ENCODE measurements around the gene GRIK2. TPM values are rescaled to one million over a fixed set of nuclear protein-coding genes. Genes with fewer than 3 reads are reported as not detected.

GRIK2 gene
- total RNA-seq, 2 experiments from 2014 or later = not detected

DNA sequence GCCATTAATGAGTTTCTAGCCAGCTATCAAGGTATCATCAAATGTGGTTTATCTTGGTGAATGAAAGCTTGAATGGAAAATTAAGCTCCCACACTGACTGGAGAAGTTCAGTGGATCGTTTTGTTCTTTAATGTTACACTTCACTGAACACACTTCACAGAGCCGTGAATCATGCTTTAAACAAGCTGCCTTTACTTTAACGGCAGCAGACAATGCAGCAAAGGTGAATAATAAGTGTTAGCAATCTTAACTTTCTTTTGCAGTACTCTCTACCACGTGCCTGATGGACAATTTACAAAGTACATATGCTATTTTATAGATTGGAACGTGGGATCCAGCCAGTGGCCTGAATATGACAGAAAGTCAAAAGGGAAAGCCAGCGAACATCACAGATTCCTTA, 424.5 kb downstream of the GRIK2 start:
- ChIA-PET POLR2A (no interaction called here), CTCF (interaction anchor here (0.6 kb wide), 1 partner anchor 28 kb away, joined by 3 read pairs; no protein-coding TSS in a partner anchor)
- DNase-seq = no peak
- Mint-ChIP-seq H3K9me3 (peaks cover 5% of the 10 kb centered on the region), H3K36me3 (no peaks in the 10 kb centered on the region), H3K27ac (no peak overlapping the region), H3K27me3 (no peaks in the 10 kb centered on the region), H3K4me1 (ENCODE audit: low read depth) (no peaks in the 10 kb centered on the region), H3K4me3 (no peak overlapping the region)
- intact Hi-C loops (cut with micrococcal nuclease) = no loop called here

DNA sequence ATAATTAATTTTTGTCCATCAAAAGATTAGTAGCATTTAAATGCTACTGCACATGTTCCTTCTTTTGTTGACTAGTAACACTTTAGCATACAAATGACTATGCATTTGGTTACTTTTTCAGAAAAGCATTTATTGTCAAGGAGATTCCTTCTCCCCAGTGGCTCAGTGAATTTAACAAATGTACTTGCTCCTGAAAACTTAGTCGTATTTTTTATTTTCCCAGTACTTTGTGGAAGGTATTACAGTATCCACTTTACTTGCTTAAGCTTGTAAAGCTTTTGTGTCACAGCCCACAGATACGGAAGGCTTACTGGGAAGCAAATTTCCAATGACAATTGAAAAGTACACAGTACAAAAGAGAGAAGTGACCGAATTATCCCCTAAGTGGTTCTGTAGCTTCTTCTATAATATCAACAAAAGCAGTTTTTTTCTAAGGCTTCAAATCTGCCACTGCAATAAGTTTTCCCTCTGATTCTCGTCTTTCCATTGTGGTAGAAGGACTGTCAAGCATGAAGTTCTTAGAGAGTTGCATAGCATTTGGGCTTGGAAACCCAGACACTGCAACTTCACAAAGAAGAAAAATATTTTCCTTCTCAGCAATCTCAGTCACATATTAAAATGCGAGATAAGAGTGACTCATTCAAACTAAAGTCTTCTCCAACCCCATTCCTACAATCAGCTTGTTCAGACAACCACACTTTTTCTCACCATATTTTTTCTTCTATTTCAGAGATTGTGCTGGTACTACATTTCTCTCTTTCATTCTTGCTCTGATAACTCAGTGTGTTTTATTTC, 431.2 kb downstream of the GRIK2 start:
- no peak overlapping the region for H3K27ac Mint-ChIP-seq
- peaks cover 27% of the 10 kb centered on the region for H3K9me3 Mint-ChIP-seq
- H3K4me3 Mint-ChIP-seq = no peak overlapping the region
- intact Hi-C loops (cut with micrococcal nuclease) = no loop called here
- POLR2A ChIA-PET = no interaction called here
- no peaks in the 10 kb centered on the region for H3K36me3 Mint-ChIP-seq
- H3K27me3 Mint-ChIP-seq = no peaks in the 10 kb centered on the region
- no peak for DNase-seq
- H3K4me1 Mint-ChIP-seq (ENCODE audit: low read depth) = no peaks in the 10 kb centered on the region
- CTCF ChIA-PET = no interaction called here

DNA sequence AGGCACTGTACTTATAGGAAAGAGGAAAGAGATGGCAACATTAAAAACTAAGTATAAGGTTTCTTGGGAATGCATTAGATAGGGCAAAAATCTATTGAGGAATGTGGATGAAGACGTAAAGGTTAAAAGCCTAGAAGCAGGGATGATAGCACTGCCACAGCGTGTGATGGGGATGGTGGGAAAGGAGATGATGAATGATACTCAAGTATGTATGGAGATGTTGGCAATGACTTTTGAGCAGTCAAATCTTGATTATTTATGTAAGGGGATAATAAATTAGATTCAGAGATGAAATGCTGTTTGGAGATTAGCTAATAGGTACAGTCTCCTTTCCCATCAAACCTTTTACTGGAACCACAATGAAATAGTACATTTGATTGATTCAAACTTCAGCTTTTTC, 432.8 kb downstream of the GRIK2 start:
- Mint-ChIP-seq H3K4me3 (no peak overlapping the region), H3K9me3 (peaks cover 30% of the 10 kb centered on the region), H3K27ac (no peak overlapping the region), H3K36me3 (no peaks in the 10 kb centered on the region), H3K4me1 (ENCODE audit: low read depth) (no peaks in the 10 kb centered on the region), H3K27me3 (no peaks in the 10 kb centered on the region)
- intact Hi-C loops (cut with micrococcal nuclease) = no loop called here
- POLR2A ChIA-PET = no interaction called here
- CTCF ChIA-PET = no interaction called here
- no peak for DNase-seq

DNA sequence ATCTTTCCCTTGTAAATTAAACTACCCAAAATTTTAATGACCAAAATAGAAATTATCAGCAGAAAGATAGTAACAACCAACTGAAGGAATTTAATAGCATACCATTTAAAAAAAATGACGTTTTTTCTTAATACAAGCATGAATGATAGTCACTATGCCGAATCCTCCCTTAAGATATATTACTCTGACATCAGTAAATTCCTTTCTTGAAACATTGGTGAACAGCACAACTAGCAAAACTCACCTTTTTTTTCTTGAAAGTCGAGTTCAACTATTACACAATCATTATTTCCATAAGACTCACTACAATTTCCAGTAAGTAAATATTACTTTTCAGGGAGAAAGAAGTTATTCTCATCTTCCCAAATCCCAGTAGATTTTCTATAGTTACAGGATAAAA, 433.2 kb downstream of the GRIK2 start:
- Mint-ChIP-seq H3K36me3 (no peaks in the 10 kb centered on the region), H3K4me1 (ENCODE audit: low read depth) (no peaks in the 10 kb centered on the region)
- POLR2A ChIA-PET = no interaction called here

DNA sequence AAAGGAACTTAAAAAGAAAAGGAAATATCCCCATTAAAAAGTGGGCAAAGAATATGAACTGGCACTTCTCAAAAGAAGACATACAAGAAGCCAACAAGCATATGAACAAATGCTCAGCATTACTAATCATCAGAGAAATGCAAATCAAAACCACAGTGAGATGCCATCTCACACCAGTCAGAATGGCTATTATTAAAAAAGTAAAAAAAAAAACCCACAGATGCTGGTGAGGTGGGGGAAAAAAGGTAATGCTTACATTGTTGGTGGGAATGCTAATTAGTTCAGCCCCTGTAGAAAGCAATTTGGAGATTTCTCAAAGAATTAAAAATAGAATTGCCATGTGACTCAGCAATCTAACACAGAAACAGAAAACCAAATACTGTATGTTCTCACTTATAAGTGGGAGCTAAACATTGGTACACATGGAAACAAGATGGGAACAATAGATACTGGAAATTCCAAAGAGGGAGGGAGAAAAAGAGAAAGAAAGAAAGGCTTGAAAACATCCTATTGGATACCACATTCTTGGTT, 437.1 kb downstream of the GRIK2 start:
- no peak overlapping the region for H3K27ac Mint-ChIP-seq
- no peaks in the 10 kb centered on the region for H3K36me3 Mint-ChIP-seq
- DNase-seq = no peak
- no peaks in the 10 kb centered on the region for H3K4me1 Mint-ChIP-seq (ENCODE audit: low read depth)
- CTCF ChIA-PET = no interaction called here
- H3K27me3 Mint-ChIP-seq = no peaks in the 10 kb centered on the region
- H3K4me3 Mint-ChIP-seq = no peak overlapping the region
- intact Hi-C loops (cut with micrococcal nuclease) = no loop called here
- H3K9me3 Mint-ChIP-seq = peaks cover 25% of the 10 kb centered on the region
- POLR2A ChIA-PET = no interaction called here

More for the DNA sequence above, 433.2 kb downstream of the GRIK2 start:
- no peak overlapping the region for H3K4me3 Mint-ChIP-seq
- H3K27ac Mint-ChIP-seq = no peak overlapping the region
- H3K9me3 Mint-ChIP-seq = peaks cover 31% of the 10 kb centered on the region
- CTCF ChIA-PET = no interaction called here
- no peak for DNase-seq
- intact Hi-C loops (cut with micrococcal nuclease) = no loop called here
- H3K27me3 Mint-ChIP-seq = no peaks in the 10 kb centered on the region

DNA sequence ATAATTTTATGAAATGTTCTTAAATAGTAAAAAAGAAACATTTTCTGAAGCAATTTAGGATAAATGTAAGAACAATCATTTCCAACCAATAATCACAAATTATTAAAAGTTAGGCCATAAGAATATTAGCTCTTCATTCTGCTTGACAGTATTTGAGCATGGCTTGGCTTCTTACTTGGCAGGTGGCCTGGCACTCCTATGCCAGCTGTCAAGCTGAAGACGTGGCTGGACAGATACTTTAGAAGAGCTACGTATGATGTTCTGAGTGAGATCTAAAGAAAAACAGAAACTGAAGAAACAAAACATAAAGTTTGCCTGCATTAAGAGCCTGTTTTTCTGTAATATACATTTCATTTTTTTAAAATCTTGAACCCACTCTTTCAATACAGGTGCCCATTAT, 438.9 kb downstream of the GRIK2 start:
- no peaks in the 10 kb centered on the region for H3K27me3 Mint-ChIP-seq
- no peak overlapping the region for H3K27ac Mint-ChIP-seq
- DNase-seq = no peak
- intact Hi-C loops (cut with micrococcal nuclease) = no loop called here
- no peaks in the 10 kb centered on the region for H3K36me3 Mint-ChIP-seq
- ChIA-PET POLR2A (no interaction called here), CTCF (no interaction called here)
- H3K9me3 Mint-ChIP-seq = peaks cover 30% of the 10 kb centered on the region
- H3K4me3 Mint-ChIP-seq = no peak overlapping the region
- H3K4me1 Mint-ChIP-seq (ENCODE audit: low read depth) = no peaks in the 10 kb centered on the region

DNA sequence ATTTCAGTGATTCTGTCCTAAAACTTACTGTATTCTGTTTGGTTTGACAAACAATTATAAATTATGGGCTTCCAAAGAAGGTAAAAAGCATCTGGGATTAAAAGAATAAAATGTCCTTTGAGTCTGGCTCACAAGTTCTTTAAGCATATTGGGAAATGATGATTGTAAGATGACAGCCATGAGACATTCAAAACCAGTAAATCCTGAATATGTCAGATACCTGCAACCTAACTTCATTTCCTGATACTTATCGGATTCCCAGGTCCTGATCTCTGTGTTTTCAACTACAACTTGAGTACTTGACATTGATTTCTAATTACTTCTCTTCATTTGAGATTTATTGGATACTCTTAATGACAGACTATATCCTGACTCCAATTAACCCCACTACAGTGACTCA, 446.6 kb downstream of the GRIK2 start:
- Mint-ChIP-seq H3K4me3 (no peak overlapping the region), H3K4me1 (ENCODE audit: low read depth) (no peaks in the 10 kb centered on the region), H3K9me3 (peaks cover 13% of the 10 kb centered on the region), H3K27me3 (no peaks in the 10 kb centered on the region), H3K36me3 (no peaks in the 10 kb centered on the region), H3K27ac (no peak overlapping the region)
- intact Hi-C loops (cut with micrococcal nuclease) = no loop called here
- DNase-seq = no peak
- ChIA-PET POLR2A (no interaction called here), CTCF (no interaction called here)

DNA sequence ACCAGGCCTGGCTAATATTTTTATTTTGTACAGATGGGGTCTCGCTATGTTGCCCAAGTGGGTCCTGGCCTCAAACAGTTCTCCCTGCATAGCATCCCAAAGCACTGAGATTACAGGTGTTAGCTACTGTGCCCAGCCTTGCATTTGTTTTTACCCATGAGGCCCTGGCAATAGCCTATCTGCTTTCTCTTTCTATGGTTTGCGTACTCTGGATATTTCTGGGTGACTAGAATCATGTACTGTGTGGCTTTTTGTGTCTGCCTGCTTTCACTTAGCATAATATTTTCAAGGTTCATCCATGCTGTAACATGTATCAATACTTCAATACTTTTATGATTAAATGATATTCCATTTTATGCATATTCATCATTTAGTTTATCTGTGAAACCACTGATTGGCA, 451.7 kb downstream of the GRIK2 start:
- Mint-ChIP-seq H3K27me3 (no peaks in the 10 kb centered on the region), H3K4me3 (no peak overlapping the region), H3K4me1 (ENCODE audit: low read depth) (no peaks in the 10 kb centered on the region), H3K9me3 (no peaks in the 10 kb centered on the region), H3K36me3 (no peaks in the 10 kb centered on the region), H3K27ac (no peak overlapping the region)
- CTCF ChIA-PET = no interaction called here
- DNase-seq = no peak
- intact Hi-C loops (cut with micrococcal nuclease) = no loop called here
- POLR2A ChIA-PET = no interaction called here

DNA sequence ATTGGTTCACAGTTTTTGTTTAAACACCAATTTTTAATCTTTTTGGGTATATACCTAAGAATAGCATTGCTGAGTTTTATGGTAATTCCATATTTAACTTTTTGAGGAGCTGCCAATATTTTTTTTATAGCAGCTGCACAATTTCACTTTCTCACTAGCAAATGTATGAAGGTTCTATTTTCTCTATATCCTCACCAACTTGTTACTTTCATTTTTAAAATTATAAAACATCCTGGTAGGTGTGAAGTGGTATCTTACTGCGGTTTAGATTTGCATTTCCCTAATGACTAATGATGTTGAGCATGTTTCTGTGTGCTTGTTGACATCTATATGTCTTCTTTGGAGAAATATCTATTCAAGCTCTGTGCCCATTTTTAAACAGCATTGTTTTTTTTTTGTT, 452.1 kb downstream of the GRIK2 start:
- no peak for DNase-seq
- Mint-ChIP-seq H3K27ac (no peak overlapping the region), H3K36me3 (no peaks in the 10 kb centered on the region), H3K9me3 (no peaks in the 10 kb centered on the region), H3K4me1 (ENCODE audit: low read depth) (no peaks in the 10 kb centered on the region), H3K4me3 (no peak overlapping the region), H3K27me3 (no peaks in the 10 kb centered on the region)
- intact Hi-C loops (cut with micrococcal nuclease) = no loop called here
- ChIA-PET CTCF (no interaction called here), POLR2A (no interaction called here)

DNA sequence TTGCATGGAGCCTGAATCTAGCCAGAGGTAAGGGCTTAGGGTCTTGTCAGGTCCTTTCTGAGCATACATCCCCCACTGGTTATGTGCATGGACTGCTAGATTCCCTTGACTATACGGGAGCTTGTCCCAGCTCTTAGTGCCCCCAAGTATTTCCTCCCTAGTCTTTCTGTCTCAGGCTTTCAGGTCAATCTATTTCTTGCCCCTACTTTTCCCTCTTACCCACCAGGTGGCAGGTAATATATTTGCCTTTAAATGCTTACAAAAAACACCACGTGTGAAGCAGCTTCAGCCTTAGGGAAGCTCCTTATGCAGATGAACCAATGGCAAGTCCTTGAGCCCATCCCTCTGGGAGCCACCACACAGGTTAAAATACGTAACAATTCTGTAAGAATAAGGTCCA, 454.2 kb downstream of the GRIK2 start:
- Mint-ChIP-seq H3K9me3 (peaks cover 2% of the 10 kb centered on the region), H3K36me3 (no peaks in the 10 kb centered on the region), H3K27ac (no peak overlapping the region), H3K27me3 (no peaks in the 10 kb centered on the region), H3K4me1 (ENCODE audit: low read depth) (no peaks in the 10 kb centered on the region), H3K4me3 (no peak overlapping the region)
- CTCF ChIA-PET = no interaction called here
- intact Hi-C loops (cut with micrococcal nuclease) = no loop called here
- DNase-seq = no peak
- POLR2A ChIA-PET = no interaction called here

DNA sequence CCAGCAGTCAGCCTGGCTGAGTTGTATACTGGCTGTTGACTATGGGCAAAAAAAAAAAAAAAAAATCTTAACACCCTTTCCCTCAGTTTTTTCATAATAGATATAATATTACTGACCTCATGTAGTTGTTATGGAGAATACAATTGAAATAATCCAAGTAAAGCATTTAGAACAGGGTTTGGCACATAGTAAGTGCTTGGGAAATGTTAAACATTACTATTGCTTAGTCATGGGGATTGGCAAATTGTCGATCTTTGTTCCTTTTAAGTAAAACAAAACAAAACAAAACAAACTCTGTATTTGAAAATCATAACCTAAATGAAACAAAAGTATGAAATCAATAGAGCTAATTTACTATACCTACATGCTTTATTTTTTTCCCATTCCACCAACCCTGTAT, 458.4 kb downstream of the GRIK2 start:
- ChIA-PET CTCF (no interaction called here), POLR2A (no interaction called here)
- no peak for DNase-seq
- no peaks in the 10 kb centered on the region for H3K27me3 Mint-ChIP-seq
- no peaks in the 10 kb centered on the region for H3K4me1 Mint-ChIP-seq (ENCODE audit: low read depth)
- no peaks in the 10 kb centered on the region for H3K36me3 Mint-ChIP-seq
- peaks cover 4% of the 10 kb centered on the region for H3K9me3 Mint-ChIP-seq
- H3K4me3 Mint-ChIP-seq = no peak overlapping the region
- no peak overlapping the region for H3K27ac Mint-ChIP-seq
- intact Hi-C loops (cut with micrococcal nuclease) = no loop called here

DNA sequence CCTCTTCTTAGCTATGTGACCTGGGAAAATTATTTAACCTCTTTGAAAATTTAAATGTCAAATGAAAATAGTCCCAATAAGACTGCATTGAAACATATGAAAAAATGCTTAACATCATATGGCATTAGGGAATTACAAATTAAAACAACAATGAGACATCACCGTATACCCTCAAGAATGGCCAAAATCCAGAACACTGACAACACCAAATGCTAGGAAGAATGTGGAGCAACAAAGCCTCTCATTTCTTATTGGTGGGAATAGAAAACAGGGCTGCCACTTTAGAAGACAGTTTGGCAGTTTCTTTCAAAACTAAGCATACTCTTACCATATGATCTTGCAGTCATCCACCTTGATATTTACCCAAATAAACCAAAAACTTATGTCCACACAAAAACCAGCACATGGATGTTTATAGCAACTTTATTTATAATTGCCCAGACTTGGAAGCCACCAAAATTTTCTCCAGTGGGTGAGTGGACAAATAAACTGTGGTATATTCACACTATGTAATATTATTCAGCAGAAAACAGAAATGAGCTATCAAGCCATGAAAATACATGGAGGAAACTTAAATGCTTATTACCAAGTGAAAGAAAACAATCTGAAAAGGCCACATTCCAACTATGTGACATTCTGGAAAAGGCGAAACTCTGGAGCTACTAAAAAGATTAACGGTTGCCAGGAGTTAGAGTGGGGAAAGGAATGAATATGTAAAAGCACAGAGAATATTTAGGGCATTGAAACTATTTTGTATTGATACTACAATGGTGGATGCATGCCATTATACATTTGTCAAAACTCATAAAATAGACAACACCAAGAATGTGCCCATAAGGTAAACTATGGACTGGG, 459.9 kb downstream of the GRIK2 start:
- ChIA-PET CTCF (no interaction called here), POLR2A (no interaction called here)
- no peak for DNase-seq
- H3K27ac Mint-ChIP-seq = no peak overlapping the region
- H3K4me3 Mint-ChIP-seq = no peak overlapping the region
- intact Hi-C loops (cut with micrococcal nuclease) = no loop called here
- no peaks in the 10 kb centered on the region for H3K27me3 Mint-ChIP-seq
- no peaks in the 10 kb centered on the region for H3K4me1 Mint-ChIP-seq (ENCODE audit: low read depth)
- peaks cover 4% of the 10 kb centered on the region for H3K9me3 Mint-ChIP-seq
- H3K36me3 Mint-ChIP-seq = no peaks in the 10 kb centered on the region

DNA sequence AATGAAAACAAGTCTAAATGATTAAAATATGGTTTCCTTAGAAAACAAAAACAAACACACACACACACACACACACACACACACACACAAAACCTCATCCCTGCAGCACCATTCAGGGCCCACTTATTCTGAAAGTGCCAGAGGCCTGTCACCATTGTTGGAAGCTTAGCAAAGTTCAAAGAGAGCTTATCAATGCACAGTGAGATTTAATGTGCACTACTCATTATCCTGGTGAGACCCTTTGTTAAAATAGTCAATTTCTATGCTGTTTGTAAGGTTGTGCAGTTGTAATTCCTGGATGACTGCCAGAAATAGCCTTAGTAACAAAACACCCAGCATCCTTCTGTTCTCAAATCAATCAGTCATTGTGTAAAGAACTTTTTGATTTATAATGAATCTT, 482.9 kb downstream of the GRIK2 start:
- intact Hi-C loops (cut with micrococcal nuclease) = no loop called here
- Mint-ChIP-seq H3K27me3 (no peaks in the 10 kb centered on the region), H3K4me3 (no peak overlapping the region), H3K4me1 (ENCODE audit: low read depth) (no peaks in the 10 kb centered on the region), H3K9me3 (peaks cover 4% of the 10 kb centered on the region), H3K36me3 (no peaks in the 10 kb centered on the region), H3K27ac (no peak overlapping the region)
- POLR2A ChIA-PET = no interaction called here
- no peak for DNase-seq
- CTCF ChIA-PET = no interaction called here
